Lower lobe of right lung (tissue), 2 donors: ENCODE data around the gene AIMP1. TPM values are rescaled to one million over a fixed set of nuclear protein-coding genes. Genes with fewer than 3 reads are reported as not detected.

Experiments
- ATAC-seq, 2 donors: fragments of 200-7000 bp; cut with Tn5 transposase; one replicate each; pipeline ENCODE4 v1.9.1; 2020 to 2022; ENCODE audit warnings: mild to moderate bottlenecking in 2 of 2, moderate library complexity in 2 of 2
- DNase-seq: peaks from one replicate; pipeline ENCODE4 v3.0.0-alpha.2; 2020
- H3K27ac ChIP-seq: fragments of 200-600 bp; one replicate; pipeline ENCODE4 v1.8.0; 2022
- H3K27me3 ChIP-seq: fragments of 200-600 bp; one replicate; pipeline ENCODE4 v1.8.0; 2022; ENCODE audit warnings: low read depth
- H3K36me3 ChIP-seq: fragments of 200-600 bp; one replicate; pipeline ENCODE4 v1.8.0; 2022; ENCODE audit warnings: mild to moderate bottlenecking
- H3K4me1 ChIP-seq: fragments of 200-600 bp; one replicate; pipeline ENCODE4 v1.8.0; 2022
- H3K4me3 ChIP-seq: fragments of 200-600 bp; one replicate; pipeline ENCODE4 v1.8.0; 2022; ENCODE audit warnings: mild to moderate bottlenecking
- H3K9me3 ChIP-seq: fragments of 200-600 bp; one replicate; pipeline ENCODE4 v1.8.0; 2022
- CTCF ChIP-seq: fragments of 200-600 bp; IDR thresholded peaks from one replicate; pipeline ENCODE4 v1.8.0; 2022; ENCODE audit warnings: antibody characterized with exemption, mild to moderate bottlenecking
- intact Hi-C: fragments of 100-400 bp; cut with DNase I; formaldehyde crosslinking; loops from one replicate; pipeline ENCODE4 v1.11.0; 2022
- total RNA-seq: library from RNA; stranded (reverse); fragmentation: NEBNext Ultra II Directional; extraction: Animal tissue kit (Norgen Biotek cat#: 25700); gene quantifications from one replicate; pipeline ENCODE4 v1.2.1, GENCODE V29; 2021
- donor health status: DM: no; HTN: yes; CAD: no; lungs with severe emphysema.

The AIMP1 gene
- total RNA-seq, 1 donor from 2014 or later = 40.7 TPM

- no peak for TF ChIP-seq CTCF
- no peaks in the 10 kb centered on the region for H3K9me3 ChIP-seq
- intact Hi-C loops = no loop called here
Measured at GRCh38 chr4:106347167-106347566, 30.8 kb downstream of the AIMP1 start.

GRCh38 chr4:106351016-106351415, 34.7 kb downstream of the AIMP1 start:
- Histone ChIP-seq H3K4me3 (no peak overlapping the region), H3K9me3 (no peaks in the 10 kb centered on the region), H3K36me3 (peaks cover 34% of the 10 kb centered on the region), H3K4me1 (no peaks in the 10 kb centered on the region), H3K27ac (no peak overlapping the region), H3K27me3 (no peaks in the 10 kb centered on the region)
- intact Hi-C loops = no loop called here
- no peak for TF ChIP-seq CTCF
- ATAC-seq = no peak
- DNase-seq = no peak

More at GRCh38 chr4:106347167-106347566, 30.8 kb downstream of the AIMP1 start:
- Histone ChIP-seq H3K36me3 (peaks cover 34% of the 10 kb centered on the region), H3K4me3 (no peak overlapping the region), H3K27ac (no peak overlapping the region), H3K27me3 (no peaks in the 10 kb centered on the region), H3K4me1 (no peaks in the 10 kb centered on the region)
- no peak for ATAC-seq
- DNase-seq = no peak

DNA sequence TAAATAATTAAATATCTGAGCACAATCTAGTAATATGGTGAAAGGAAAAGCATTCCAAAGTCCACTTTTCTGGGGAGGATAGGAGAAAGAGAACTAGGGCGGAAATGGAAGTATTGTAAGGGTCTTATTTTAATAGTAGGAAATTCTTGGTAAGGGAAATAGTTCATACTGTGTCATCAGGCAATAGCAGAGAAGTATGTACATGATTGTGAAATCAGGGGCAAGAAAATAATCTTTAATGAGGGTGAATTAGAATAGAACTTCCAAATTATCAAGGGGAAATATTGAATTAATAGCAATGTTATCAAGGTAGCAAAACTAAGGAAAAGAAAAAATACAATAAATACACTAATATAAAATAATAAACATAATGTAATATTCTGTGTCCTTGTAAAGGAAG, 37.4 kb downstream of the AIMP1 start:
- no peaks in the 10 kb centered on the region for H3K4me1 ChIP-seq
- DNase-seq (no peak), ATAC-seq (no peak)
- no peaks in the 10 kb centered on the region for H3K27me3 ChIP-seq
- H3K4me3 ChIP-seq = no peak overlapping the region
- no peak overlapping the region for H3K27ac ChIP-seq
- intact Hi-C loops = no loop called here
- peaks cover 13% of the 10 kb centered on the region for H3K36me3 ChIP-seq
- H3K9me3 ChIP-seq = no peaks in the 10 kb centered on the region
- no peak for TF ChIP-seq CTCF

DNA sequence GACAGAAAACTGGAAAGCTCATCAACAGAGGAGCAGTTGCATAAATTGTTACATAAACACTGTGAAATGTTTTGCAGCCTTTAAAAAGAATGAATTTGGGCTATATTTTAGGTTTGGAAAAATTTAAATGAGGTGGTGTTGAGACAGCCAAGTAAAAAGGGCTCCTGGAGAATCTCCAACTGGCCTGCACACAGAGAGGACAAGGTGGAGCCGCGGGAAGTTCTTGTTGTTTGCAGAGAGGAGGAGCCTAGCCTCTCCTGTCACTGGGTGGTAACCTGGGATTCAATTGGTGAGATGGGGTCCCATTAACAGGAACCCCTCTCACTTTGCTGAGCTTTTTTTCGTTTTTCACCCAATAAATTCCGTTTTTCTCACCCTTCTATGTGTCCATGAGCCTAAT, 38.8 kb downstream of the AIMP1 start:
- no peaks in the 10 kb centered on the region for H3K4me1 ChIP-seq
- no peak for TF ChIP-seq CTCF
- no peaks in the 10 kb centered on the region for H3K9me3 ChIP-seq
- peak overlapping the region; percentile 18 for H3K4me3 ChIP-seq
- H3K36me3 ChIP-seq = peaks cover 4% of the 10 kb centered on the region
- ATAC-seq (no peak), DNase-seq (no peak)
- no peak overlapping the region for H3K27ac ChIP-seq
- no peaks in the 10 kb centered on the region for H3K27me3 ChIP-seq
- intact Hi-C loops = no loop called here

- TF ChIP-seq CTCF = no peak
- H3K27me3 ChIP-seq = no peaks in the 10 kb centered on the region
- intact Hi-C loops = no loop called here
- ATAC-seq (no peak), DNase-seq (no peak)
- H3K36me3 ChIP-seq = no peaks in the 10 kb centered on the region
- no peaks in the 10 kb centered on the region for H3K4me1 ChIP-seq
- no peaks in the 10 kb centered on the region for H3K9me3 ChIP-seq
- H3K27ac ChIP-seq = no peak overlapping the region
- H3K4me3 ChIP-seq = no peak overlapping the region
Measured at GRCh38 chr4:106358899-106359298, 42.5 kb downstream of the AIMP1 start.
